Fibroblast of pulmonary artery (primary cell): ENCODE results near the gene TFR2.
A peak's percentile ranks its signal among the peaks of the same experiment; 100 is the strongest.

Experiments used
- DNase-seq: peaks from one replicate; pipeline ENCODE4 v3.0.0-alpha.2; 2010; ENCODE audit warnings: low read depth
- H3K4me3 ChIP-seq: replicated peaks from 2 replicates; pipeline ENCODE4 v1.5.1; 2011; ENCODE audit warnings: low read depth, mild to moderate bottlenecking, control low read depth, low read length, moderate library complexity
- TF ChIP-seq, protein P1 (sequence below): IDR thresholded peaks from 2 replicates; pipeline ENCODE4 v1.5.1; 2011; ENCODE audit warnings: mild to moderate bottlenecking, control low read depth, low read length, inconsistent platforms; ENCODE audit errors: missing control alignments

Gene TFR2

DNA sequence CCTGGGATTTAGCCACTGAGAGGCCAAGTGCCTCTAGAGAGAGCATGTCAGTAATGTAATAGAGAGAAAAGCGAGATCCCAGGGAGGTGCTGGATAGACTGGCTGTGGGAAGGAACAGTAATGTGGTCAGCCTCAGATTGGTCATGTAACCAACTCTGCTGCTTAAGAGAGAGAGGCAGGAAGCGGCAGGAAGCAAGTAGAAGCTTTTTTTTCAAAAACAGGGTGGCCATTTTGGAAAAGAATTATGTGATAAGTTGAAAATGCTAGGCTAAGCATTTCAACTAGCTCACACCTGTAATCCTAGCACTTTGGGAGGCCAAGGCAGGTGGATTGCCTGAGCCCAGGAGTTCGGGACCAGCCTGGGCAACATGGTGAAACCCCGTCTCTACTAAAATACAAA, 42.9 kb downstream of the TFR2 start:
- no peak overlapping the region for H3K4me3 ChIP-seq
- TF ChIP-seq, protein P1, sequence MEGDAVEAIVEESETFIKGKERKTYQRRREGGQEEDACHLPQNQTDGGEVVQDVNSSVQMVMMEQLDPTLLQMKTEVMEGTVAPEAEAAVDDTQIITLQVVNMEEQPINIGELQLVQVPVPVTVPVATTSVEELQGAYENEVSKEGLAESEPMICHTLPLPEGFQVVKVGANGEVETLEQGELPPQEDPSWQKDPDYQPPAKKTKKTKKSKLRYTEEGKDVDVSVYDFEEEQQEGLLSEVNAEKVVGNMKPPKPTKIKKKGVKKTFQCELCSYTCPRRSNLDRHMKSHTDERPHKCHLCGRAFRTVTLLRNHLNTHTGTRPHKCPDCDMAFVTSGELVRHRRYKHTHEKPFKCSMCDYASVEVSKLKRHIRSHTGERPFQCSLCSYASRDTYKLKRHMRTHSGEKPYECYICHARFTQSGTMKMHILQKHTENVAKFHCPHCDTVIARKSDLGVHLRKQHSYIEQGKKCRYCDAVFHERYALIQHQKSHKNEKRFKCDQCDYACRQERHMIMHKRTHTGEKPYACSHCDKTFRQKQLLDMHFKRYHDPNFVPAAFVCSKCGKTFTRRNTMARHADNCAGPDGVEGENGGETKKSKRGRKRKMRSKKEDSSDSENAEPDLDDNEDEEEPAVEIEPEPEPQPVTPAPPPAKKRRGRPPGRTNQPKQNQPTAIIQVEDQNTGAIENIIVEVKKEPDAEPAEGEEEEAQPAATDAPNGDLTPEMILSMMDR: no peak
- DNase-seq: no peak

DNA sequence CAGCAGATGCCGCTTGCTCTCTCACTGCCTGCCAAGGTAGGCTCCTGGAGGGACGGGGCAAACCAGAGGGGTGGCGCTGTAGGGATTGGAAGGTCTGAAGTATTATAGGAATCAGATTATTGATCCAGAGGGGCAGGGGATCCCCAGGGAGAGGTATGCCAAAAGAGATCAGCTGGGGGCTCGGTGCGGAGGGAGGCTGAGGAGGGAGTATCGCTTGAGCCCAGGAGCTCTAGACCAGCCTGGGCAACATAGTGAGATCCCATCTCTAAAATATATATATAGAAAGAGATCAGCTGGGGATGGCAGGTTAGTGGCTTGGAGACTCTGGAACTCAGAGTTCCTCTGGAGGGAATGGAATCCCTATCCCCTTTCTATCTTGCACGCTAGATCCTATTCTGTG, 46.2 kb downstream of the TFR2 start:
- no peak overlapping the region for H3K4me3 ChIP-seq
- TF ChIP-seq, protein P1: no peak
- no peak for DNase-seq

DNA sequence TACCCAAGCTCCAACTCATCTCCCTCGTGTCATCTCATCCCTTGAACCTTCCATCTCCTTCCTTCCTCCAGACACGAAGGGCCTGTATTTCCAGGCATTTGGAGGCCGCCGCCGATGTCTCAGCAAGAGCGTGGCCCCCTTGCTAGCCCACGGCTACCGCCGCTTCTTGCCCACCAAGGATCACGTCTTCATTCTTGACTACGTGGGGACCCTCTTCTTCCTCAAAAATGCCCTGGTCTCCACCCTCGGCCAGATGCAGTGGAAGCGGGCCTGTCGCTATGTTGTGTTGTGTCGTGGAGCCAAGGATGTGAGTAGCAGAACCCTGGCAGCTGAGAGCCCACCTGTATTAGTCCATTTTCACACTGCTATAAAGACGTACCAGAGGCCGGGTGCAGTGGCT, 49.8 kb downstream of the TFR2 start:
- DNase-seq: no peak
- TF ChIP-seq, protein P1: no peak
- no peak overlapping the region for H3K4me3 ChIP-seq

DNA sequence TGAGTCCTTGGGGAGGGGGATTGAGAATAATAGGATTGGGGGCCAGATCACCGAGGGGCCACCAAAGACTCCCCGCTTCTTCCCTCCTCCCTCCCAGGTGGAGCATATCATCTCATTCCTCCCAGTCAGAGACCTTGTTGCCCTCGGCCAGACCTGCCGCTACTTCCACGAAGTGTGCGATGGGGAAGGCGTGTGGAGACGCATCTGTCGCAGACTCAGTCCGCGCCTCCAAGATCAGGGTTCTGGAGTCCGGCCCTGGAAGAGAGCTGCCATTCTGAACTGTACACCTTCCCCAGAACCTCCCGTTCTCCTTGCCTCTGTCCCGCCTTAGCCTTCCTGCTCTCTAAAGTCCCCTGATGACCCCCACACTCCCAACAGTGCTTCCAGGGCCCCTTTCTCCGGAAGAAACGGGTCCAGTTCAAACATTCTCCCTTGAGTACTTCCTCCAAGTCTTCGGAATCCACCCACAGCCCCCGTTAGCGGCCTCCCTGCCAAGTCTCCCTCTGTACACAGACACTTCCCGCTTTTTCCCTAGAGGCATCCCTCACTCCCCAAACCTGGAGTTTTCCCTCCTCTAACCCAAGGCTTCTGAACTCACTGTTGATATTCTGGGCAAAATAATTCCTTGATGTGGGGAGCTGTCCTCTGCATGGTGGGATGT, 51.1 kb downstream of the TFR2 start:
- TF ChIP-seq, protein P1: no peak
- DNase-seq: peak; percentile 28
- H3K4me3 ChIP-seq: peak overlapping the region; percentile 19

DNA sequence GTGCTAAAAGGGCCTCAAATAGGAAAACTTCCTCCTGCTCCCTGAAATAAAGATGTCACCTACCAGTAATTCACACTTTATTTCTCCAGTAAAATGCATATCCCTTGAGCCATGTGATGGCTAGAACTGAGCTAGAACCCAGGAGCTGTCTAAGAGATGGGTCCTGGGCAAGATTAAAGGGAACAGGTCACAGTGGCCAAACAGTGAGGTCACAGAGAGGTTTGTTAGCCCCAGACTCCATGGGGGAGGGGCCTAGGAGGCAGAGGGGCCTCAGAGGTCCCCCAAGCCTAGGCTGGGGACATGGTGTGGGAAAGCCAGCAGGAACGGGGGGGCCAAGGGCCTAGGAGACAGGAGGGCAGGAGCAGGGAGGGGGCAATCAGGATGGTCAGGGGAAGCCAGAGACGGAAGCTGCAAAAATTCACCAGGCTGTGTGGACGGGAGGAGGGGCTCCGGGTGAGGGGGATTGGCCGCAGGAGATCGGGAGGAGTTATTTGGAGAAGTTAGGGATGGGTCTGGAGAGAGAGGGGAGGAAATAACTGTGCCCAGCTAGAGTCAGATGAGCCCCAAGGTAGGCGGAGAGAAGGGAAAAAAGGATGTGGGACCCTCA, 51.9 kb downstream of the TFR2 start:
- DNase-seq: no peak
- H3K4me3 ChIP-seq: no peak overlapping the region
- TF ChIP-seq, protein P1: no peak

DNA sequence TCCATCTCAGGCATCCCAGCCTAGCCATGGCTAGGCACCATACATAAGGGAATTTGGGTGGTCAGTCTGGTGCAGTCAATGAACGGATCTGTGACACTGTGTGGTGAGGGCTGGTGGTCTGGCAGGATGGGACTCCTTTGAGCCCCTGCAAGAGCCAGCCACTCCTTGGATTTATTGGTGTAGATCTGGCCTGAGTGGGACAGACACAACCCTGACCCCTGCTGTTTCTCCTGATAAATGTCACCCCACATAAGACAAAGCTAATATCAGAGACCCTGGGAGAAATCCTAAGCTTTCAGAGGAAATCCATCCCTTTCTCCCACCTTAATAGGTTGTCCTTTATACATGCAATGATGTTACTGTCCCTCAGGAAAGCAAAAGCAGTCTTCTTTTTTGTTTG, 52.9 kb downstream of the TFR2 start:
- no peak overlapping the region for H3K4me3 ChIP-seq
- peak; percentile 45 for DNase-seq

More for the DNA sequence above, 52.9 kb downstream of the TFR2 start:
- TF ChIP-seq, protein P1: peak; percentile 46
